ENCODE results near the gene EHF.
A peak's percentile ranks its signal among the peaks of the same experiment; 100 is the strongest.

EHF gene

GRCh38 chr11:34613552-34614056 lies 7.3 kb upstream of the EHF start:
- DNase-seq (ENCODE audit: low read depth), result no peak
- TF ChIP-seq CTCF (conservative IDR thresholded peaks at IDR 0.05; ENCODE audit: control insufficient read depth, insufficient read depth, low read depth, low read length), result no peak
- H3K4me3 ChIP-seq (ENCODE audit: control insufficient read depth, low read depth, low read length), result no peak overlapping the region

- no peak overlapping the region for H3K4me3 ChIP-seq (ENCODE audit: control insufficient read depth, low read depth, low read length)
- DNase-seq (ENCODE audit: low read depth), result peak; percentile 79
- no peak for TF ChIP-seq CTCF (conservative IDR thresholded peaks at IDR 0.05; ENCODE audit: control insufficient read depth, insufficient read depth, low read depth, low read length)
These were observed 6.4 kb upstream of the EHF start for GRCh38 chr11:34614344-34615104.

- no peak for TF ChIP-seq CTCF (conservative IDR thresholded peaks at IDR 0.05; ENCODE audit: control insufficient read depth, insufficient read depth, low read depth, low read length)
- no peak overlapping the region for H3K4me3 ChIP-seq (ENCODE audit: control insufficient read depth, low read depth, low read length)
- no peak for DNase-seq (ENCODE audit: low read depth)
These were observed 4.8 kb upstream of the EHF start for GRCh38 chr11:34616086-34616485.

GRCh38 chr11:34616830-34617504 lies 3.9 kb upstream of the EHF start:
- H3K4me3 ChIP-seq (ENCODE audit: control insufficient read depth, low read depth, low read length), result no peak overlapping the region
- TF ChIP-seq CTCF (conservative IDR thresholded peaks at IDR 0.05; ENCODE audit: control insufficient read depth, insufficient read depth, low read depth, low read length), result no peak
- DNase-seq (ENCODE audit: low read depth), result no peak

- DNase-seq (ENCODE audit: low read depth), result no peak
- no peak for TF ChIP-seq CTCF (conservative IDR thresholded peaks at IDR 0.05; ENCODE audit: control insufficient read depth, insufficient read depth, low read depth, low read length)
- no peak overlapping the region for H3K4me3 ChIP-seq (ENCODE audit: control insufficient read depth, low read depth, low read length)
These were observed 2.5 kb upstream of the EHF start for GRCh38 chr11:34618406-34618805.

GRCh38 chr11:34619062-34619516 lies 1.8 kb upstream of the EHF start:
- TF ChIP-seq CTCF (conservative IDR thresholded peaks at IDR 0.05; ENCODE audit: control insufficient read depth, insufficient read depth, low read depth, low read length), result no peak
- no peak overlapping the region for H3K4me3 ChIP-seq (ENCODE audit: control insufficient read depth, low read depth, low read length)
- DNase-seq (ENCODE audit: low read depth), result no peak

Measured in fibroblast of mammary gland (primary cell).